Stimulated activated CD4-positive, alpha-beta T cell treated with anti-CD3 and anti-CD28 coated beads, Interleukin-15, amount 100 ng/mL, for 48 hours (primary cell): ENCODE results near the gene CLEC2A.
"Not testable (repeated sequence)": the region's sequence is repeated elsewhere in the genome, so short reads cannot be mapped to it uniquely, and the experiment has no call there.

Experiments used
- DNase-seq, 2 donors: peaks; one replicate each; pipeline ENCODE4 v3.0.0-alpha.2; 2020; ENCODE audit warnings: low read depth in 2 of 2

Gene CLEC2A, protein sequence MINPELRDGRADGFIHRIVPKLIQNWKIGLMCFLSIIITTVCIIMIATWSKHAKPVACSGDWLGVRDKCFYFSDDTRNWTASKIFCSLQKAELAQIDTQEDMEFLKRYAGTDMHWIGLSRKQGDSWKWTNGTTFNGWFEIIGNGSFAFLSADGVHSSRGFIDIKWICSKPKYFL

DNA sequence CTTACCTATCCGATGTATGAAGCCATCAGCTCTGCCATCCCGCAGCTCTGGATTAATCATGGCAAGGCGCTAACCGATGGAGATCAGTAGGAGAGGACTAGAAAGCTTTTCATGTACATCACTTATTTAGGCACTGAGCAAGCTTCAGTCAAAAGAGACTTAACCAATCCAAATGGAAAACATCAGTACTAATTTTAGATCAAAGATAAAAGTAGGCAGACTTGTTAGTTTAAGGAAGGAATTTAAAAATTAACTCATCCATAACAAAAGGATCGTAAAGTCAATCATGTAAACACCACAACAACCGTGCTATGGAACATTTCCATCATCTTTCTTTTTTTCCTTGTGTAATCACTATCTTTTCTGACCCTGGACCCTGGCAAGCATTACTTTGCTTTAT lies at the start of gene CLEC2A:
TSS of gene CLEC2A (minus strand) at position 101 of the 400 bp plus-strand sequence. CDS start at position 60, 41 bp downstream.
- DNase-seq, result no peak

DNA sequence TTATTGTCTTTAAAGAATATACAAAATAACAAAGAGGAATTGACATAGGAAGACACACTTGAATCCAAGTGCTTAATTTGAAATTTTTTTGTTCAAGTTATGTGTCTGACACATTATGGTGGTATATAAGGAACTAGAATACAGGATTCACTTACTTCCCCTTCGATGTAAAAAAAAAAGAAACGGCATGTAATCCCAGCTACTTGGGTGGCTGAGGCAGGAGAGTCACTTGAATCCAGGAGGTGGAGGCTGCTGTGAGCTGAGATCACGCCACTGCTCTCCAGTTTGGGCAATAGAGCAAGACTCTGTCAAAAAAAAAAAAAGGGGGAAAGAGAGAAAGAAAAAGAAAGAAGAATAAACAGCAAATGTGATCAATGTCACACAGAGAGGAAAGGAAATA lies 48.0 kb upstream of the CLEC2A start:
- no peak for DNase-seq

DNA sequence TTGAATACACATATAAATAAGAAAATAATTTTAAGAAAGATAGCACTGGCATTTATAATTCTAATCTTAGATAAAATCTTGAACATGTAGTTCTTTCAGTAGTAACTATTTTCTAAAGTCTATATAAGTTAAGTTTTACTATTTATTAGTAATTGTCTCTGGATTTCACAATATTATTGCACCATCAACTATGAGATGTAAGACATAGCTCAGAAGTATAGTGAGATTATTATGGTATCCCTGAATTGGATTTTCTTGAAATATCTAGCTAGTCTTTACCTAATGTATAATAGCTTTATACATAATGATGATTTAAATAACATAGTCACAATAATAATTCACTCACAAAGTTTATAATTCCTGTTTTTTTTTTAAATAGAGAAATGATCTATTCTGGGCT lies 45.7 kb upstream of the CLEC2A start:
- DNase-seq, result no peak

DNA sequence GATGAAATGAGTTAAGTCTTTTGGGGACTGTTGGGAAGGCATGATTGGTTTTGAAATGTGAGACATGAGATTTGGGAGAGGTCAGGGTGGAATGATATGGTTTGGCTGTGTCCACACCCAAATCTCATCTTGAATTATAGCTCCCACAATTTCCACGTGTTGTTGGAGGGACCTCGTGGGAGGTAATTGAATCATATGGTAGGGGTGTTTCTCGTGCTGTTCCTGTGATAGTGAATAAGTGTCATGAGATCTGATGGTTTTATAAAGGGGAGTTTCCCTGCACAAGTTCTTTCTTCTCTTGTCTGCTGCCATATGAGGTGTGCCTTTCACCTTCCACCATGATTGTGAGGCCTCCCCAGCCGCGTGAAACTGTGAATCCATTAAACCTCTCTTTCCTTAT lies 44.5 kb upstream of the CLEC2A start:
- DNase-seq, result not testable (repeated sequence)

DNA sequence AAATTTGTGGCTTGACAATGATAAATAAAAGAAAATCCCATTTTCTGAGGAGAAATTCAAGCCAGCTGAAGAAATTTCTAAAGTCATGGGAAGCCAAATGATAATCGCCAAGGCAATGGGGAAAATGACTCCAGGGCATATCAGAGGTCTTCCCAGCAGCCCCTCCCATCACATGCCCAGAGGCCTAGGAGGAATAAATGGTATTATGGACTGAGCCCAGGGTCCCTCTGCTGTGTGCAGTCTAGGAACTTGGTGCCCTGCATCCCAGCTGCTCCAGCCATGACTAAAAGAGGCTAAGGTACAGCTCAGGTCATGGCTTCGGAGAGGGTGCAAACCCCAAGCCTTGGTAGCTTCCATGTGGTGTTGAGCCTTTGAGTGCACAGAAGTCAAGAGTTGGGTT lies 43.4 kb upstream of the CLEC2A start:
- no peak for DNase-seq

DNA sequence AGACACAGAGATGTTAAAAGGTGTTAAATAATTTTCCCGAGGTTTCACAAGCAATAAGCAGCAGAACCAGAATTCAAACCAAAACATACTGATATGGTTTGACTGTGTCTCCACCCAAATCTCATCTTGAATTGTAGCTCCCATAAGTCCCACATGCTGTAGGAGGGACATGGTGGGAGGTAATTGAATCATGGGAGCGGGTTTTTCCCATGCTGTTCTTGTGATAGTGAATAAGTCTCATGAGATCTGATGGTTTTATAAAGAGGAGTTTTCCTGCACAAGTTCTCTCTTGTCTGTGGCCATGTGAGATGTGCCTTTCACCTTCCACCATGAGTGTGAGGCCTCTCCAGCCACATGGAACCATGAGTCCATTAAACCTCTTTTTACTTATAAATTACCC lies 42.6 kb upstream of the CLEC2A start:
- not testable (repeated sequence) for DNase-seq

DNA sequence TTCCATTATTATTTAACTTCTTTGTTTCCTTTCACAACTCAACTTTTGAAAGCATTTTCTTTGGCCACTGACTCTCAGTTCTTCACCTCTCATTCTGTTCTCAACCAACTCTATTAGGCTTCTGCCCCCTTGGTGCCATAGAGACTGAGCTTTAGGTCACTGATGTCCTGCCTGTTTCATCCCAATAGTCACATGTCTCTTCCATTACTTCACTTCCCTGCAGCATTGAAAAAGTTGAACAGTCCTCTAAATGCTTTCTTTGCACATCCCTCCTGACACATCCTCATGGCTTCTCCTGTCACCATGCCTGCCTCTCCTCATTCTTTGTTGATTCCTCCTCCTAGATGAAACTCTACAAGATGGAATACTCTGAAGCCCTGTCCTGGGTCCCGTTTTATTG lies 41.8 kb upstream of the CLEC2A start:
- no peak for DNase-seq

DNA sequence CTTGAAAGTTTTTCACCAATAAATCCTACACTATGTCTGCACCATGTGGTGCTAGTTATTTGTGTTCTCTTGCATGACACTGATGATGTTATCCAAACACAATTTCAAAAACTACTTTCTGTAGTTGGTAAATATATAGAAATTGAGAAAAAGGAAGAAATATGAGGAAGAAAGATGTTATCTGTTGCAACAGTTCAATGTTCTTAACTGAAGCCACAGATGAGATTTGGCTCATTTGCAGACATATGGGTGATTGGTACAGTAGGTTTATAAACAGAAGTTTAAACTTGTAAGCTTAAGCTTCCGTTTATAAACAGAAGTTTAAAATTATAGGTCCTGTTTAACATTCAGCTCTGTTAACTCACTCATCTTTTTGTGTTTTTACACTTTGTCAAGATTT lies 39.0 kb upstream of the CLEC2A start, which contains the start of gene CLEC12A:
TSS of gene CLEC12A (plus strand) at position 229 of the 400 bp plus-strand sequence. CDS start 188 bp downstream, outside the sequence.
- no peak for DNase-seq

DNA sequence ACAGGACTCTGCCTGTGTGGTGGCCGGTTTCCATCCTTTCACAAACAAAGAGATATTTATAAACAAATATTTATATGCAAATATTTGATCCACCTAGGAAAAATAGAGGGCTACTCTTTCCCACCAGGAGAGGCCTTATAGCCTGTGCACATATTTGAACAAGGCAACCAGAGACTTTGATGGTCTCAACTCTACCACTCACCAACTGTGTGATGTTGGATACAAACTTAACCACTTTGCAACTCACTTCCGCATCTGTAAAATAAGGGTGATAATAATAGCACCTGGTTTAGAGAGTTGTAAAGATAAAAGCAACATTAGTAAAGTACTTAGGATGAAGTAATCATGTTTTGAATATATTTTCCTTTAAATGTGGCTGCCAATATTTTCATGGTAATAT lies 37.5 kb upstream of the CLEC2A start:
- no peak for DNase-seq

DNA sequence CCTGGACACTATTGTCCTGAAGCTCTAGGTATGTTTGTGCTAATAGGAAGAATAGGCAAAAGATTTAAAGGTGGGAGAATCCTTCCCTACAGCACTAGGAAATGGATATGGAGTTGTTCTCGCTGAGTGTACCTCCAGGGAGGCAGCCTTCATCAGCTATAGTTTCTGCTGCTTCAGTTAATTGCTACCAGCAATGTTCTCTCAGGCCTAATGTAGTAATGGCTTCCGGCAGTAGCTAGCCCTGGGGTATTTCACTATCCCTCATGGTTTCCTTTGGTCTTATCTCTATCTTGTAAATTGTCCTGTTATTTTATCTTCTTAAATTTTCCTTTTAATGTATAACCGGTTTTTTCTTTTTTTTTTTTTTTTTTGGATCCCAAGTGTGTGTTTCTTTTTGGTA lies 29.7 kb upstream of the CLEC2A start:
- DNase-seq, result no peak

DNA sequence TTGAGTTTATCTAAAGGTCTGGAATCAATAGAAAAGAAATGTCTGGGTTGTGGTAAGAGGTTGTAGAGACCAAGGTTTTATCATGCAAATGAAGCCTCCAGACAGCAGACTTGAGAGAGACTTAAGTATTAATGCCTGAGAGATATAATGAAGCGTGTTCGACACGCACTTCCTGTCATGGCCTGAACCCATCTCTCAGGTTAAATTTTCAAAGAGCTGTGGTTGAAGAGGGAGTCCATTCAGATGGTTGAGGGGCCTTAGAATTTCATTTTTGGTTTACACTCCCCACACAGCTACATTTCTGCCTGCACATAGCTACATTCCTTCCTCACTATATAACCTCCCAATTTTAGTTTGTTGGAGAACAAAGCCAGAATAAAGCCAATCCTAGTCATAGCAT lies 28.9 kb upstream of the CLEC2A start:
- DNase-seq, result no peak

DNA sequence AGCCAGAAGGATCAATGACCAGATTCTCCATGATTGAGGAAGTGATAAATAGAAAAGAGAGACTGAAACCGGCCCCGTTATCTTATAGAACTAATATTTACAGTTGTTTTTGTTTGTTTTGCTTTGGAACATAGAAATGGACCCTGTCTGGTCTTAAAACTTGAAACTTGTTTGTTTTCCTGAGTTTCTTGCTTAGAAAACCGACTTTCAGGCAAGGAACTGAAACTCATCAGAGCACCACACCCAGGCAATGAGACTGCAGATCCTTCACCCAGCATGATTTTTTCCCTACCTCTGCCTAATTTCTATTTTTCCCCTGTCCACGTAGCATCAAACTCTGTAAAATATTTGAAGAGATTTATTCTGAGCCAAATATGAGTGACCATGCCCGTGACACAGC lies 28.4 kb upstream of the CLEC2A start:
- no peak for DNase-seq

DNA sequence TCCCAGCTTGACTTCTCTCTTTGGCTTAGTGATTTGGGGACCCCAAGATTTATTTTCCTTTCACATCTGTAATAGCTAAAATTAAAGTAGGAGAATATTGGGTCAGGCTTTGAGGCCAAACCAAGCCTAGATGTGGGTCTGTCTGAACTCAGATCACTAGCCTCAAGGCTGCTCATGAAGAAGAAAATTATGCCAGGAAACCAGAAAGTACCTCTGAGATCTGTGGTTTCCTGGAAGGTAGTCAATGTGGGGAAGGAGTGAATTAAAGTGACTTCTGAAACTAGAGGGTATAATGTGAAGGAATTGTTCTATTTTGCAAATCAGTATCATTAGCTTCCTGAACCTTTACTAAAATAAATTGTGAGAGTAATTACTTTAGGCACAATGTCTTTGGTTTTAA lies 25.7 kb upstream of the CLEC2A start:
- DNase-seq, result no peak

DNA sequence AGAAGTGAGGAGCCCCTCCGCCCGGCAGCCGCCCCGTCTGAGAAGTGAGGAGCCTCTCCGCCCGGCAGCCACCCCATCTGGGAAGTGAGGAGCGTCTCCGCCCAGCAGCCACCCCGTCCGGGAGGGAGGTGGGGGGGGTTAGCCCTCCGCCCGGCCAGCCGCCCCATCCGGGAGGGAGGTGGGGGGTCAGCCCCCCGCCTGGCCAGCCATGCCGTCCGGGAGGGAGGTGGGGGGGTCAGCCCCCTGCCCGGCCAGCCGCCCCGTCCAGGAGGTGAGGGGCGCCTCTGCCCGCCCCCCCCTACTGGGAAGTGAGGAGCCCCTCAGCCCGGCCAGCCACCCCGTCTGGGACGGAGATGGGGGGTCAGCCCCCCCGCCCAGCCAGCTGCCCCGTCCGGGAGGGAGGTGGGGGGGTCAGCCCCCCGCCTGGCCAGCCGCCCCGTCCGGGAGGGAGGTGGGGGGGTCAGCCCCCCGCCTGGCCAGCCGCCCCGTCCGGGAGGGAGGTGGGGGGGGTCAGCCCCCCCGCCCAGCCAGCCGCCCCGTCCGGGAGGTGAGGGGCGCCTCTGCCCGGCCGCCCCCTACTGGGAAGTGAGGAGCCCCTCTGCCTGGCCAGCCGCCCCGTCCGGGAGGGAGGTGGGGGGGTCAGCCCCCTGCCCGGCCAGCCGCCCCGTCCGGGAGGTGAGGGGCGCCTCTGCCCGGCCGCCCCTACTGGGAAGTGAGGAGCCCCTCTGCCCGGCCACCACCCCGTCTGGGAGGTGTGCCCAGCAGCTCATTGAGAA lies 21.0 kb upstream of the CLEC2A start:
- DNase-seq, result not testable (repeated sequence)

DNA sequence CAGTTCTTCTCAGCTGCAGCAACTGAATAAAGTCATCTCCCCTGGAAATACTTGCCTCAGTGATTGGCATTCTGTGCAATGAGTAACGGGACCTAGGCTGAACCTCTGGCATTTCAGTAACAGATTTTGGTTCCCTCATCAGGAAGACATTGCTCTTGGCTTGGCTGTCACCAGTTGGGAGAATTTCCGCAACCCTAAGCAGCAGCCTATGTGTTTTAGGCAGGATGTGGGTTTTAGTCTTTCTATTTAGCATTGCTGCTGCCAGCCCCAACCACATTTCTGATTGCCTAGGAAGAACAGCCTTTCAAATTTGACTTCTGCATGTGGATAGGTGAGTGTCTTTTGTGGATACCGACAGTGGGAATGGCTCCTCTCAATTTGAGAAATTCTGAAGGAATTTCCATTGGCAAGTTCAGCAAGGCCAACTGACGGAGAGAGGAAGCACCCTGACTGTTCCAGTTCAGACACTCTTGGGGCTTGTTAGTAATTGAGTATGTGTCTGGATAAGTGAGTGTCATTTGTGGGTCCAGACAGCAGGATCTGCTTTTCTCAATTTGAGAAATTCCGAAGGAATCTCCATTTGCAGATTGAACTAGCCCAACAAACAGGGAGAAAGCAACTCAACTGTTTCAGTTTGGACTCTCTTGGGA lies 19.0 kb upstream of the CLEC2A start:
- no peak for DNase-seq

DNA sequence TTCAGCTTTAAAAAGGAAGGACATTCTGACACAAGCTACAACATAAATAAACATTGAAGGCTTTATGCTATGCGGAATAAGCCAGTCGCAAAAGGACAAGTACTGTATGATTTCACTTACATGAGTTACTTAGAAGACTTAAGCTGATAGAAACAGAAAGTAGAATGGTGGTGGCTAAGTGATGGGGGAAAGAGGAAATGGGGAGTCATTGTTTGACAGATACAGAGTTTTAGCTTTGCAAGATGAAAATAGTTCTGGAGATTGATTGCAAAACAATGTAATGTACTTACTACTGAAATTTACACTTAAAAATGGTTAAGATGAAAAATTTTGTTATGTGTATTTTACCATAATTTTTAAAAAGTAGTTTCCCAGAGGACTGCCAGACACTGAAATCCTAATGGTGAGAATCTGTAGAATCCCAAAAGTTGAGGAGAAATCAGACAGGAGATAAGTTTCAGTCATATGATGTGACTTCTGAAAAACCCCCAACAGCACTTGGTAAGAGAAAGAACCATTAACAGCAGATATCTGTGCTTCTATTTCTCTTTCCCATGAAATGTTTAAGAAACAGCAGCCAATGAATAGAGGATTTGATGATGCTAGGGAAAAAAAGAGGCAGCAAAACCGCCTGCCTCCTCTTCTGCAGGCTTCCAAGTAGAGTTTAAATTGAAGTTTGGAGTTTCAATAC lies 16.6 kb upstream of the CLEC2A start:
- DNase-seq, result no peak

DNA sequence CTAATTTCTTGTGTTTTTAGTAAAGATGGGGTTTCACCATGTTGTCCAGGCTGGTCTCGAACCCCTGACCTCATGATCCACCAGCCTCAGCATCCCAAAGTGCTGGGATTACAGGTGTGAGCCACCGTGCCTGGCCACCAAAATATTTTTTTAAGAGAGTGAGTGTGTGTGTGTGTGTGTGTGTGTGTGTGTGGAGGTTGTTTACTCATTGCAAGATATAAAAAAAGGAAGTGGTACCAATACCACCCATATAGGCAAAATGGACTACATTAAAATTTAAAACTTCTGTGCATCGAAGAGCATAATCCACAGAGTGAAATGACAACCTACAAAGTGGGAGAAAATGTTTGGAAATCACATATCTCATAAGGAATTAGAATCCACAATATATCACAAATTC lies 15.5 kb upstream of the CLEC2A start:
- no peak for DNase-seq

DNA sequence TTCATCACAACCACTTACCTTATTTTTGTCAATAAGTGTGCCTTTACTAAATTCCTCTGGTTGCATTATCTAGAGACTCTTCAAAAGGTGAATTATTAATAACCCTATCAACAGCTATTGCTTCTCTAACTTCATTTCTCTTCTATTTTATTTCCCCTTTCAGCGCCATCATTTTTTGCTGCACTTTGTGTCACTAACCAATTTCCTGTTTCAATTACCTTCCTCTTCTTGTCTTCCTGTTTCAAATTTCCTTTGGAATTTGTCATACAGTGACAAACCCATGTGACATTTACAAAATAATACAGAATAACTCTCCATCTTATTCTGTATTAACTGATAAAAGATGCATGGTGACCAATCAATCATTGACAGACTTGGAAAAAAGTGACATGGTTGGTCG lies 12.2 kb upstream of the CLEC2A start:
- DNase-seq, result no peak

DNA sequence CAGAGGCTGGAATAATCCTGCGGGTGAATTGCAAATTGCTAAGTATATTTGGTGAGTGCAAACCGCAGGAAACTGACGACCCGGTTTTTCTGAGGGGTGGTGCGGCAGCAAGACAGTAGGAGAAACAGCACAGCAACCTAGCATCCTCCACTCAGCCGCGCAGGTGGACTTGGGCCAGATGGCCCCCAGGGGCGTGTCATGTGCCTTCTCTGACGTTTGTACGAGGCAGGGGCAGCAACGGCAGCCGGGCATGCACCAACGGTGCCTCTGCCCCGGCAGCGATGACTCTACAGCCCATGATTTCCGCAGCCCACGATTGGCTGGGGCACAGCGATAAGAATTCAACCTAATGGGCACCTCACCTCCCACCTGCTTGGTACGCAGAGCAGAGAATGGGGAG lies 11.1 kb upstream of the CLEC2A start:
- DNase-seq, result no peak

DNA sequence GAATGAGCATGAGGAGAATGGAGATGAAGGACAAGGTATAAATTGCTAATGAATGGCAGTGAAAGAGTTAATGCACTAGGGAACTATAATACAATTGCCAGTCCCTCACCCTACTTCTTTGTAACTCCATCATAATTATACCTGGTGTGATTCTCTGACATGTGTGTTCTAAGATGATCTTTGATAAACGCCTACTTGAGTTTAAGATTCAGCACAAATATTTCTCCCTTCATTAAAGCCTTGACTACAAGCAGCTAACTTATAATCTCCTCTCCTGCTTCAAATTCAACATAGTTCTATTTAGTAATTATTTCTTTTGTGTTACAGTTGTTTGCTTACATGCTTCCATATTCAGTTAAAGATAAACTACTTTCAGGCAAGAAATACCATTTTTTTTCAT lies 9.7 kb upstream of the CLEC2A start:
- DNase-seq, result no peak

DNA sequence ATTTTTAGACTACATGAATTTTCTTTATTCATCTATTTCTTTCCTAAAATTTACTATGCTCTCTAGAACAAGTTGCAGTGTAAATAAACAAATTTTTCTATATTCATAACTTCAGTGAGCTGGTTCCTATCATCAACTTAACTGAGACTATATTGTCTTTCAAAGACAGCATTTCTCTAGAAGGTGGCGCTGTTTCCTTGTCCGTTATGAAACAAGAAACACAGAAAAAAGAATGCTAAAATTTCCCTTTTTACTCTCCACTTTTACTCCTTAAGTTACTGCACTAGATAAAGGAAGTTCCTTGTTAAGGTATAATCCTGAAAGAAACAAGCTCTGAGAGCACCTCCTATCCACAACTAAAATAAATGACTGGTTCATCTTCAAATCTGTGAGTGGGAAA lies 8.2 kb upstream of the CLEC2A start:
- DNase-seq, result no peak

DNA sequence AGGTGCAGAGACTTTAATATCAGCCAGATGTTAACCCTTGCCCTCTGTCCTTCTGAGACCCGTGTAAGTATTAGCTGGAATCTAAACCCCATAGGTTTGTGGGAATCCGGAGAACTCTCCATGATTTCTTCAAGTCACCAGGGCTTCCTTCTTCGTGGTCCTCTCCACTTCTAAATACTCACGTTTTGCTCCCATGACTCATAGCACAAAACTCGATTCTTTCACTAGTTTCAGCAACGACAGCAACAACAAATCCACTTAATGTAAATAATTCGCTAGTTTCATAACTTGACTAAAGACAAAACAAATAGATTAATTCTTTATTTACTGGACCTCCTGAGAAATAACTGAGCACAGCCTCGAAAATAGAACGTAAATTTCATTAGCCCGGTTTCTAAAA lies 4.4 kb upstream of the CLEC2A start:
- DNase-seq, result no peak

DNA sequence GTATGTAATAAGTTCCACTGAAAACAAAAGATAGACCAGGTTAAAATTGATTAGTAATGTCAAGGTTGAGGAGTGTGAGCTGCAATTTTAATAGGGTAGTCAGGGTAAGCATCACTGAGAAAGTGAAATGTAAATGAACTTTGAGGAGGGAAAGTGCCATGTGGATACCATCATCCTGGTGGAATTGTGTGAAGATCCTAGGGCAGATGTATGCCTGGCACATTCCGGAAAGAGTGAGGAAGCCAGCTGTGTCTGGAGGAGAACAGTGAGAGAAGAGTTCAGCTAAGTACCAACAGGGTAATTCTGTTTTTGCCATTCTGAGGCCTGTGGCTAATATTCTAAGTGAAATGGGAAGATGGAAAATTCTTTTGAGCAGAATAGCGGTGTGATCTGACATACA lies 2.9 kb upstream of the CLEC2A start:
- no peak for DNase-seq
